H9 (cell line): ENCODE results near the gene PHOX2B. TPM values are rescaled to one million over a fixed set of nuclear protein-coding genes. Genes with fewer than 3 reads are reported as not detected.

Experiments
- DNase-seq: peaks from one replicate; pipeline ENCODE4 v3.0.0-alpha.2; 2017
- H2AFZ ChIP-seq: one replicate; pipeline ENCODE4 v1.6.1; 2013; ENCODE audit warnings: mild to moderate bottlenecking, low read length, control low read depth, moderate library complexity
- H2AK5ac ChIP-seq: 2 replicates; pipeline ENCODE4 v1.6.1; 2013; ENCODE audit warnings: low read length, control low read depth, mixed read lengths; ENCODE audit not compliant: insufficient read length
- H2BK120ac ChIP-seq: one replicate; pipeline ENCODE4 v1.6.1; 2013; ENCODE audit warnings: low read depth, mild to moderate bottlenecking, low read length, control low read depth, inconsistent platforms; ENCODE audit not compliant: poor library complexity, severe bottlenecking
- H2BK12ac ChIP-seq: 2 replicates; pipeline ENCODE4 v1.6.1; 2013; ENCODE audit warnings: low read length, control low read depth, mixed read lengths, low read depth; ENCODE audit not compliant: insufficient read length
- H2BK15ac ChIP-seq: 2 replicates; pipeline ENCODE4 v1.6.1; 2013; ENCODE audit warnings: low read depth, low read length, control low read depth
- H2BK20ac ChIP-seq: one replicate; pipeline ENCODE4 v1.6.1; 2013; ENCODE audit warnings: low read depth, mild to moderate bottlenecking, low read length, control low read depth, inconsistent platforms; ENCODE audit not compliant: poor library complexity, severe bottlenecking
- H2BK5ac ChIP-seq: 2 replicates; pipeline ENCODE4 v1.6.1; 2013; ENCODE audit warnings: low read length, control low read depth, mixed read lengths; ENCODE audit not compliant: insufficient read length
- H3K14ac ChIP-seq: 2 replicates; pipeline ENCODE4 v1.6.1; 2013; ENCODE audit warnings: low read length, control low read depth; ENCODE audit not compliant: insufficient read depth
- H3K18ac ChIP-seq: 2 replicates; pipeline ENCODE4 v1.6.1; 2013; ENCODE audit warnings: low read depth, mild to moderate bottlenecking, mixed read lengths, low read length, control low read depth; ENCODE audit not compliant: insufficient read length
- H3K23ac ChIP-seq: 2 replicates; pipeline ENCODE4 v1.6.1; 2013; ENCODE audit warnings: low read length, control low read depth, mixed read lengths, low read depth; ENCODE audit not compliant: insufficient read length
- H3K23me2 ChIP-seq: 2 replicates; pipeline ENCODE4 v1.6.1; 2013; ENCODE audit warnings: low read depth, mild to moderate bottlenecking, mixed read lengths, low read length, control low read depth; ENCODE audit not compliant: insufficient read length, poor library complexity, severe bottlenecking
- H3K27ac ChIP-seq: 2 replicates; pipeline ENCODE4 v1.5.1; 2013; ENCODE audit warnings: low read length, control low read depth, mixed read lengths, low read depth; ENCODE audit not compliant: insufficient read length
- H3K27me3 ChIP-seq: 2 replicates; pipeline ENCODE4 v1.6.1; 2013; ENCODE audit warnings: low read length, control low read depth, inconsistent platforms; ENCODE audit not compliant: insufficient read depth
- H3K4ac ChIP-seq: 2 replicates; pipeline ENCODE4 v1.6.1; 2013; ENCODE audit warnings: low read depth, mild to moderate bottlenecking, control low read depth, inconsistent platforms, low read length, moderate library complexity
- H3K4me1 ChIP-seq: 2 replicates; pipeline ENCODE4 v1.6.1; 2013; ENCODE audit warnings: low read length, control low read depth, inconsistent platforms; ENCODE audit not compliant: insufficient read depth
- H3K4me2 ChIP-seq: 2 replicates; pipeline ENCODE4 v1.6.1; 2013; ENCODE audit warnings: low read length, control low read depth, mixed read lengths; ENCODE audit not compliant: insufficient read length, insufficient read depth
- H3K56ac ChIP-seq: 2 replicates; pipeline ENCODE4 v1.6.1; 2013; ENCODE audit warnings: low read depth, mild to moderate bottlenecking, mixed read lengths, low read length, control low read depth; ENCODE audit not compliant: insufficient read length
- H3K79me1 ChIP-seq: 2 replicates; pipeline ENCODE4 v1.6.1; 2013; ENCODE audit warnings: low read depth, mild to moderate bottlenecking, moderate library complexity, low read length, control low read depth, inconsistent platforms; ENCODE audit not compliant: insufficient read depth, poor library complexity, severe bottlenecking
- H3K79me2 ChIP-seq: 2 replicates; pipeline ENCODE4 v1.6.1; 2013; ENCODE audit warnings: low read length, control low read depth, inconsistent platforms; ENCODE audit not compliant: insufficient read depth
- H3K9ac ChIP-seq: 2 replicates; pipeline ENCODE4 v1.6.1; 2013; ENCODE audit warnings: low read length, control low read depth, mixed read lengths; ENCODE audit not compliant: insufficient read length; ENCODE audit errors: extremely low read depth
- H3K9me3 ChIP-seq: one replicate; pipeline ENCODE4 v1.6.1; 2013; ENCODE audit warnings: low read depth, low read length, inconsistent platforms; ENCODE audit not compliant: control insufficient read depth
- H3T11ph ChIP-seq: one replicate; pipeline ENCODE4 v1.6.1; 2013; ENCODE audit warnings: mild to moderate bottlenecking, low read length, control low read depth, inconsistent platforms
- H4K20me1 ChIP-seq: one replicate; pipeline ENCODE4 v1.6.1; 2013; ENCODE audit not compliant: control insufficient read depth, insufficient read length, insufficient read depth
- H4K5ac ChIP-seq: 2 replicates; pipeline ENCODE4 v1.6.1; 2013; ENCODE audit warnings: low read depth, mild to moderate bottlenecking, mixed read lengths, low read length, control low read depth; ENCODE audit not compliant: insufficient read length
- H4K8ac ChIP-seq: replicated peaks from 2 replicates; pipeline ENCODE4 v1.6.1; 2013; ENCODE audit warnings: low read length, control low read depth, mixed read lengths, low read depth; ENCODE audit not compliant: insufficient read length
- H4K91ac ChIP-seq: 2 replicates; pipeline ENCODE4 v1.6.1; 2013; ENCODE audit warnings: low read depth, mild to moderate bottlenecking, moderate library complexity, mixed read lengths, low read length, control low read depth; ENCODE audit not compliant: insufficient read length
- H3K27ac Mint-ChIP-seq, 3 experiments: 2 replicates in 2 of 3; 3 replicates in 1 of 3; pipeline ENCODE4 v1.8.0; 2020 to 2021; ENCODE audit warnings: mixed read lengths in 3 of 3, mild to moderate bottlenecking in 1 of 3, moderate library complexity in 1 of 3
- H3K27me3 Mint-ChIP-seq: 2 replicates; pipeline ENCODE4 v1.8.0; 2021; ENCODE audit warnings: low read depth, mild to moderate bottlenecking, moderate library complexity, mixed read lengths
- H3K36me3 Mint-ChIP-seq, 3 experiments: 2 replicates in 2 of 3; 3 replicates in 1 of 3; pipeline ENCODE4 v1.8.0; 2020 to 2021; ENCODE audit warnings: low read depth in 3 of 3, mixed read lengths in 3 of 3; ENCODE audit not compliant: insufficient read depth in 1 of 3
- H3K4me1 Mint-ChIP-seq, 2 experiments: 2 replicates each; pipeline ENCODE4 v1.8.0; 2020; ENCODE audit warnings: mixed read lengths in 2 of 2
- H3K4me3 Mint-ChIP-seq, 2 experiments: 2 replicates in 1 of 2; 3 replicates in 1 of 2; pipeline ENCODE4 v1.8.0; 2020 to 2021; ENCODE audit warnings: mild to moderate bottlenecking in 2 of 2, mixed read lengths in 2 of 2, moderate library complexity in 1 of 2
- H3K9me3 Mint-ChIP-seq, 2 experiments: 2 replicates in 1 of 2; 3 replicates in 1 of 2; pipeline ENCODE4 v1.8.0; 2020; ENCODE audit warnings: mild to moderate bottlenecking in 2 of 2, mixed read lengths in 2 of 2, moderate library complexity in 1 of 2
- CTCF ChIP-seq: fragments of 200-600 bp; sonication (generic); conservative IDR thresholded peaks from 3 replicates; pipeline ENCODE4 v1.8.0; 2021; ENCODE audit warnings: antibody characterized with exemption, mild to moderate bottlenecking
- total RNA-seq: library from RNA; stranded (reverse); gene quantifications from 2 replicates; pipeline ENCODE4 v1.2.1, GENCODE V29; 2021

The PHOX2B gene
- total RNA-seq, 1 experiment from 2014 or later: not detected

- Histone ChIP-seq H3K56ac (no peak overlapping the region), H3K4ac (no peak overlapping the region), H3T11ph (no peak overlapping the region), H2BK20ac (no peak overlapping the region), H2AK5ac (no peak overlapping the region), H3K4me1 (no peaks in the 10 kb centered on the region), H3K79me2 (no peaks in the 10 kb centered on the region), H3K79me1 (no peaks in the 10 kb centered on the region), H4K8ac (no peak overlapping the region), H4K5ac (no peak overlapping the region), H2BK12ac (no peak overlapping the region), H3K14ac (no peak overlapping the region), H3K4me2 (no peak overlapping the region), H2BK120ac (no peak overlapping the region), H3K23me2 (no peaks in the 10 kb centered on the region), H3K18ac (no peak overlapping the region), H3K27ac (no peak overlapping the region), H2BK5ac (no peak overlapping the region), H3K9me3 (no peaks in the 10 kb centered on the region), H3K23ac (no peak overlapping the region), H4K91ac (no peak overlapping the region), H3K9ac (no peak overlapping the region), H2AFZ (no peak overlapping the region), H2BK15ac (no peak overlapping the region), H3K27me3 (peaks cover 30% of the 10 kb centered on the region), H4K20me1 (no peaks in the 10 kb centered on the region)
- no peak for TF ChIP-seq CTCF
- Mint-ChIP-seq H3K4me1 (peaks cover 5 to 20% of the 10 kb centered on the region in 2 experiments), H3K4me3 (no peak overlapping the region), H3K9me3 (no peaks in the 10 kb centered on the region; a peak in 2 of 5 replicates), H3K36me3 (no peaks in the 10 kb centered on the region), H3K27me3 (peaks cover 91% of the 10 kb centered on the region), H3K27ac (no peak overlapping the region)
- no peak for DNase-seq
Observed at GRCh38 chr4:41758884-41759283, 10.4 kb upstream of the PHOX2B start.
